ENCODE results near the gene DMGDH. TPM values are rescaled to one million over a fixed set of nuclear protein-coding genes. Genes with fewer than 3 reads are reported as not detected.

DMGDH gene
- total and polyA plus RNA-seq, 10 of the 15 experiments (the other 5 are each of a cell fraction or from before 2014, with no cell fraction given) = 0.22 to 1.5 (median 0.44) TPM; not detected in 3

- ChIA-PET RAD21 (ENCODE audit: unreplicated experiment) (no interaction called here), POLR2A (no interaction called here), SMC1A (ENCODE audit: uncharacterized antibody, unreplicated experiment) (interaction anchor here (1.6 kb wide), 1 partner anchor 8 kb away, joined by 4 read pairs; no protein-coding TSS in a partner anchor), CTCF (interaction anchor here (0.9 to 1.2 kb wide), 2 partner anchors 11 to 171 kb away, joined by 3 read pairs; no protein-coding TSS in a partner anchor)
- Histone ChIP-seq H2AFZ (ENCODE audit: control insufficient read depth, low read depth, low read length) (no peak overlapping the region), H4K20me1 (ENCODE audit: control insufficient read depth, insufficient read depth) (no peaks in the 10 kb centered on the region), H3K9ac (ENCODE audit: control insufficient read depth, insufficient read depth, low read length) (no peak overlapping the region), H3K27ac (ENCODE audit: control insufficient read depth, insufficient read depth) (no peak overlapping the region), H3K79me2 (ENCODE audit: control insufficient read depth, insufficient read depth, low read length) (no peaks in the 10 kb centered on the region), H3K9me3 (replicated peaks; ENCODE audit: control insufficient read depth, insufficient read depth, low read length) (no peaks in the 10 kb centered on the region), H3K36me3 (ENCODE audit: control insufficient read depth in 2 of 2, insufficient read depth in 2 of 2, low read length in 1 of 2) (no peaks in the 10 kb centered on the region), H3K27me3 (replicated peaks in 1 of 2; ENCODE audit: control insufficient read depth in 2 of 2, insufficient read depth in 2 of 2, low read length in 1 of 2) (peaks cover 1 to 3% of the 10 kb centered on the region in 2 experiments; a peak in 2 of 4 replicates), H3K4me3 (no peak overlapping the region), H3K4me2 (ENCODE audit: control insufficient read depth, insufficient read depth) (no peak overlapping the region), H3K4me1 (ENCODE audit: control insufficient read depth, insufficient read depth, low read length) (no peaks in the 10 kb centered on the region)
- 49% methylated on average over 9 of the region's 9 CpGs for WGBS (ENCODE audit: insufficient coverage, insufficient replicate concordance, low lambda C conversion rate, missing lambda C conversion rate)
- DNase-seq (ENCODE audit: low read depth, low spot score) = no peak
- ATAC-seq = no peak
- no TSS peak for BruUV-seq (replicated peaks)
- intact Hi-C loops (cut with micrococcal nuclease; ENCODE audit: unreplicated experiment) = no loop called here
- in situ Hi-C loops (cut with MboI) = no loop called here
- no peak for FAIRE-seq
- TF ChIP-seq POLR2AphosphoS5 (IDR thresholded peaks at IDR 0.05; ENCODE audit: low read length) (no peak), CHD4 (IDR thresholded peaks at IDR 0.05) (no peak), RBBP5 (conservative IDR thresholded peaks at IDR 0.05) (no peak), ELK1 (IDR thresholded peaks at IDR 0.05; ENCODE audit: low read depth, low read length) (no peak), E4F1 (IDR thresholded peaks at IDR 0.05; ENCODE audit: borderline replicate concordance, partially characterized antibody) (no peak), IRF5 (IDR thresholded peaks at IDR 0.05; ENCODE audit: borderline replicate concordance) (no peak), MLLT1 (IDR thresholded peaks at IDR 0.05) (no peak), MAX (IDR thresholded peaks at IDR 0.05; ENCODE audit: low read depth, low read length) (no peak), ZNF592 (IDR thresholded peaks at IDR 0.05) (no peak)
Measured at GRCh38 chr5:79070350-79070667, 835 bp upstream of the DMGDH start.

Measured in GM12878 (cell line).